ENCODE data around the gene NGDN.

DNA sequence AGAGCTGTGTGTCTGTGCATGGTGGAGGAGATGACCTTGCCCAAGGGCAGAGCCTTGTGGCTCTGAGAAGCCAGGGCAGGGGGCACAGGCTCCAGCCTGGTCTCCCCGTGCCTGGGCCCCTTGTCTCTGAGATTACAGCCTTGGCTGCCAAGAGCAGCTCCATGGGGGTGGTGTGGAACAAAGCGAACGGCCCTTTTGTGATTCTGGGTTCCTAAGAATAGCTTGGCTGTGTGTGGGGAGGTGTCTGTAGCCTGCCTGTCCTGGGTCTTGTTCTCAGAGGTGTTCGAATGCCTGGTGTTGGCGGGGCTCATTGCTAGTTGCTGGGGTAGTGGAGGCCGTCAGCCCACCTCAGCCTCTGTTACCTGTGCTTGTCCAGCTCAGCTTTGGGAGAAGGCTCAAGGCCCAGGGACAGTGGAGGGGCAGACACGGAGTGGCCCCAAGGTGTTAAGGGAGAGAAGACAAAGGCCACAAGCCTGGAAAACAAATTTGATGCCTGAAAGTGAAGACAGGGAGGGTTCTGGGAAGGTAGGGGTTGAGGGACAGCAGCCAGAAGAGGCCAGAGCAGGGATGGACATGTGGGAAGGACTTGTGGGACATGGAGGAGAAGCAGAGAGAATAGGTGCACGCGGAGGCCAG is 26.7 kb upstream of the NGDN start:
- TF ChIP-seq POLR2AphosphoS5 (IDR thresholded peaks at IDR 0.05; ENCODE audit: borderline replicate concordance, low read depth, low read length) (no peak), EZH2 (IDR thresholded peaks at IDR 0.05) (no peak), FOXP2 (optimal IDR thresholded peaks at IDR 0.05; ENCODE audit: control extremely low read depth, extremely low read length, insufficient read depth) (no peak)
